ENCODE data around the gene MANF. TPM values are rescaled to one million over a fixed set of nuclear protein-coding genes. Genes with fewer than 3 reads are reported as not detected.
"Not testable (repeated sequence)": the region's sequence is repeated elsewhere in the genome, so short reads cannot be mapped to it uniquely, and the experiment has no call there.

Gene MANF
- total RNA-seq, 4 donors from 2014 or later, result 13.7 to 38.3 (median 22.8) TPM

- Histone ChIP-seq H3K27ac (peak overlapping the region; percentile 63 to 95 (median 92)), H3K9me3 (no peaks in the 10 kb centered on the region), H3K4me1 (peaks cover 0 to 46% (median 18%) of the 10 kb centered on the region in 3 donors), H3K27me3 (no peaks in the 10 kb centered on the region), H3K4me3 (peak overlapping the region; percentile 59 to 82), H3K36me3 (peaks cover 0 to 35% of the 10 kb centered on the region in 2 donors)
- 0 to 3% methylated on average over 1 to 3 of the region's 29 CpGs for WGBS, 2 donors (ENCODE audit: low coverage in 1 of 2)
- ATAC-seq, result peak; percentile 18
- no peak for TF ChIP-seq POLR2AphosphoS5 (IDR thresholded peaks at IDR 0.05)
- TF ChIP-seq CTCF (IDR thresholded peaks at IDR 0.05), result no peak
- no peak for TF ChIP-seq POLR2A (IDR thresholded peaks at IDR 0.05)
- TF ChIP-seq EP300 (IDR thresholded peaks at IDR 0.05), result no peak
Measured at GRCh38 chr3:51384055-51384725, 901 bp upstream of the MANF start.

- WGBS, 2 donors (ENCODE audit: low coverage in 1 of 2), result 1% methylated on average over 12 of the region's 18 CpGs; no CpG with 5 or more reads in 1 of the 2 donors
- no peaks in the 10 kb centered on the region for H3K9me3 ChIP-seq
- no peaks in the 10 kb centered on the region for H3K27me3 ChIP-seq
- H3K27ac ChIP-seq, result peak overlapping the region; percentile 82 to 95 (median 92)
- H3K36me3 ChIP-seq, result peaks cover 0 to 36% of the 10 kb centered on the region in 2 donors
- TF ChIP-seq POLR2AphosphoS5 (IDR thresholded peaks at IDR 0.05) (no peak), CTCF (IDR thresholded peaks at IDR 0.05) (no peak), EP300 (IDR thresholded peaks at IDR 0.05) (no peak), POLR2A (IDR thresholded peaks at IDR 0.05) (no peak)
- peaks cover 0 to 59% (median 24%) of the 10 kb centered on the region in 3 donors for H3K4me1 ChIP-seq
- H3K4me3 ChIP-seq, result peak overlapping the region; percentile 59 to 82
- no peak for ATAC-seq
Measured at GRCh38 chr3:51385621-51386091, 565 bp downstream of the MANF start.

- no peak for ATAC-seq
- Histone ChIP-seq H3K4me3 (peak overlapping the region in 1 of 2 donors; percentile 82), H3K27me3 (no peaks in the 10 kb centered on the region), H3K27ac (peak overlapping the region; percentile 82 to 95 (median 92)), H3K36me3 (peaks cover 0 to 32% of the 10 kb centered on the region in 2 donors), H3K9me3 (no peaks in the 10 kb centered on the region), H3K4me1 (peaks cover 0 to 62% (median 26%) of the 10 kb centered on the region in 3 donors)
- TF ChIP-seq CTCF (IDR thresholded peaks at IDR 0.05) (peak in 1 of 4 experiments; percentile 2), POLR2A (IDR thresholded peaks at IDR 0.05) (no peak)
- 28 to 36% methylated on average over 7 to 8 of the region's 8 CpGs for WGBS, 2 donors (ENCODE audit: low coverage in 1 of 2)
Measured at GRCh38 chr3:51386159-51386851, 1.2 kb downstream of the MANF start.

GRCh38 chr3:51386852-51387229 lies 1.8 kb downstream of the MANF start:
- Histone ChIP-seq H3K4me3 (no peak overlapping the region), H3K27ac (peak overlapping the region in 2 of 4 donors; percentile 93 to 95), H3K27me3 (no peaks in the 10 kb centered on the region), H3K36me3 (peaks cover 0 to 30% of the 10 kb centered on the region in 2 donors), H3K9me3 (no peaks in the 10 kb centered on the region), H3K4me1 (peaks cover 0 to 63% (median 26%) of the 10 kb centered on the region in 3 donors)
- 90% methylated on average over 2 of the region's 5 CpGs; no CpG with 5 or more reads in 1 of the 2 donors for WGBS, 2 donors (ENCODE audit: low coverage in 1 of 2)
- no peak for TF ChIP-seq POLR2AphosphoS5 (IDR thresholded peaks at IDR 0.05)
- TF ChIP-seq EP300 (IDR thresholded peaks at IDR 0.05), result no peak
- no peak for TF ChIP-seq CTCF (IDR thresholded peaks at IDR 0.05)
- no peak for TF ChIP-seq POLR2A (IDR thresholded peaks at IDR 0.05)
- no peak for ATAC-seq

GRCh38 chr3:51387281-51387680 lies 2.2 kb downstream of the MANF start:
- WGBS, 2 donors (ENCODE audit: low coverage in 1 of 2), result 54% methylated on average over 3 of the region's 6 CpGs; no CpG with 5 or more reads in 1 of the 2 donors
- not testable (repeated sequence) for H3K27me3 ChIP-seq, H3K4me3 ChIP-seq, H3K9me3 ChIP-seq, ATAC-seq
- Histone ChIP-seq H3K27ac (peak overlapping the region in 2 of 4 donors; percentile 93 to 95), H3K4me1 (peaks cover 0 to 68% (median 27%) of the 10 kb centered on the region in 3 donors), H3K36me3 (peaks cover 0 to 33% of the 10 kb centered on the region in 2 donors)

Measured in gastroesophageal sphincter (tissue), 4 donors.